HCT116 (cell line): ENCODE results near the gene SCN4B. TPM values are rescaled to one million over a fixed set of nuclear protein-coding genes. Genes with fewer than 3 reads are reported as not detected.

Experiments
- FOSL1 ChIP-seq: IDR thresholded peaks from 2 replicates; pipeline ENCODE4 v1.6.1; 2012; ENCODE audit warnings: low read depth
- MAX ChIP-seq: IDR thresholded peaks from 2 replicates; pipeline ENCODE4 v1.6.1; 2012
- SRF ChIP-seq: IDR thresholded peaks from 2 replicates; pipeline ENCODE4 v1.6.1; 2012; ENCODE audit warnings: low read depth
- ZBTB33 ChIP-seq: IDR thresholded peaks from 2 replicates; pipeline ENCODE4 v1.6.1; 2011; ENCODE audit warnings: mild to moderate bottlenecking, low read length, moderate library complexity; ENCODE audit not compliant: insufficient replicate concordance; ENCODE audit errors: extremely low read depth
- total RNA-seq: library from RNA; stranded (reverse); gene quantifications from one replicate; pipeline ENCODE4 v1.2.1, GENCODE V29; 2021; ENCODE audit not compliant: unreplicated experiment

SCN4B gene
- total RNA-seq, 1 experiment from 2014 or later, result 0.32 TPM

- no peak for TF ChIP-seq SRF
- no peak for TF ChIP-seq MAX
- TF ChIP-seq ZBTB33, result no peak
- TF ChIP-seq FOSL1, result no peak
Measured at GRCh38 chr11:118084247-118084646, 68.4 kb downstream of the SCN4B start (continued).

Other genes starting within 250 kb of the SCN4B start
- 0.52 TPM for gene TMPRSS13, start 223.4 kb downstream of the SCN4B start, total RNA-seq
- gene IL10RA, start 166.4 kb downstream of the SCN4B start, total RNA-seq, result 1.7 TPM
- 1.5 TPM for gene TMPRSS4, start 75.7 kb downstream of the SCN4B start, total RNA-seq
- gene SMIM35, start 65.9 kb downstream of the SCN4B start, total RNA-seq, result not detected
- not detected for gene SCN2B, start 23.8 kb upstream of the SCN4B start, total RNA-seq
- 0.30 TPM for gene JAML, start 72.2 kb upstream of the SCN4B start, total RNA-seq
- 8.7 TPM for gene MPZL3, start 99.5 kb upstream of the SCN4B start, total RNA-seq
- 16.8 TPM for gene MPZL2, start 111.5 kb upstream of the SCN4B start, total RNA-seq
- gene CD3E, start 151.9 kb upstream of the SCN4B start, total RNA-seq, result 0.79 TPM
- 1.0 TPM for gene CD3D, start 189.9 kb upstream of the SCN4B start, total RNA-seq
- gene CD3G, start 191.5 kb upstream of the SCN4B start, total RNA-seq, result 0.20 TPM
- 49.9 TPM for gene UBE4A, start 206.8 kb upstream of the SCN4B start, total RNA-seq
- gene ATP5MG, start 248.8 kb upstream of the SCN4B start, total RNA-seq, result 205 TPM